ENCODE measurements around the gene CPB2.

The CPB2 gene

GRCh38 chr13:46122304-46122703 is 17.5 kb upstream of the CPB2 start:
- in situ Hi-C loops (cut with MboI; ENCODE audit: low sequenced_read_pairs), result no loop called here
- no peaks in the 10 kb centered on the region for H3K4me1 ChIP-seq
- H3K36me3 ChIP-seq (replicated peaks), result no peaks in the 10 kb centered on the region
- DNase-seq (ENCODE audit: low spot score in 2 of 2), result no peak
- H3K9me3 ChIP-seq, result no peaks in the 10 kb centered on the region
- H3K4me3 ChIP-seq, result no peak overlapping the region
- H3K27me3 ChIP-seq (ENCODE audit: low read depth), result no peaks in the 10 kb centered on the region; the same call in 1 of the 2 replicates

DNA sequence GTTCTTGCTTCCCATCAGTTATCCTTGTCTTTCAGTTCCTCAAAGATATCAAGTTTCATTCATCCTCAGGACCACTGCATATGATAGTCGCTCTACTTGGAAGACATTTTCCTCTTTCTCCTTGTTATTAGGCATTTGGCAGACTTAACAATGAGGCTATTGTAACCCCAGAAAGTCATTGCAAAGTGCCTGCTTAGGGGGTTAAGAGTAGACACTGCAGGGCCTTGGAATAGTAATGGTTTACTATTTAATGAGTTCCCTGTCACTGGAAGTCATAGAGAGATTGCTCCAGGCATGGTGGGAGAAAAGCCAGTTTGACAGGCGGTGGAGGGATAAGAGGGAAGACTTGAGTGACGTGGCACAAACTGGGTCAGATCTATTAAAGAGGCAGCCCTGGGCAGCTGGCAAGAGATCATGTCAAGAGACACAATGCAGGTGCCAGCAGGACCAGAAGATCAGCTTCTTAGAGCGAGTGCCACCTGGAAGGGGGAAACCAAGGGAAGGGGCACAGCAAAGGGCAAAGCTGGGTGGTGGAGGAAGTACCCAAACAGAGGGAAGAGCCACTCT is 16.8 kb upstream of the CPB2 start:
- no peak for DNase-seq (ENCODE audit: low spot score in 2 of 2)
- no peaks in the 10 kb centered on the region; the same call in 1 of the 2 replicates for H3K27me3 ChIP-seq (ENCODE audit: low read depth)
- no peaks in the 10 kb centered on the region for H3K9me3 ChIP-seq
- H3K36me3 ChIP-seq (replicated peaks), result no peaks in the 10 kb centered on the region
- H3K4me3 ChIP-seq, result no peak overlapping the region
- in situ Hi-C loops (cut with MboI; ENCODE audit: low sequenced_read_pairs), result no loop called here
- H3K4me1 ChIP-seq, result no peaks in the 10 kb centered on the region

- in situ Hi-C loops (cut with MboI; ENCODE audit: low sequenced_read_pairs), result no loop called here
- Histone ChIP-seq H3K4me1 (no peaks in the 10 kb centered on the region), H3K4me3 (no peak overlapping the region), H3K9me3 (no peaks in the 10 kb centered on the region), H3K27me3 (ENCODE audit: low read depth) (no peaks in the 10 kb centered on the region; the same call in 1 of the 2 replicates), H3K36me3 (replicated peaks) (no peaks in the 10 kb centered on the region)
- DNase-seq (ENCODE audit: low spot score in 2 of 2), result no peak
These were observed 16.2 kb upstream of the CPB2 start for GRCh38 chr13:46121033-46121432.

DNA sequence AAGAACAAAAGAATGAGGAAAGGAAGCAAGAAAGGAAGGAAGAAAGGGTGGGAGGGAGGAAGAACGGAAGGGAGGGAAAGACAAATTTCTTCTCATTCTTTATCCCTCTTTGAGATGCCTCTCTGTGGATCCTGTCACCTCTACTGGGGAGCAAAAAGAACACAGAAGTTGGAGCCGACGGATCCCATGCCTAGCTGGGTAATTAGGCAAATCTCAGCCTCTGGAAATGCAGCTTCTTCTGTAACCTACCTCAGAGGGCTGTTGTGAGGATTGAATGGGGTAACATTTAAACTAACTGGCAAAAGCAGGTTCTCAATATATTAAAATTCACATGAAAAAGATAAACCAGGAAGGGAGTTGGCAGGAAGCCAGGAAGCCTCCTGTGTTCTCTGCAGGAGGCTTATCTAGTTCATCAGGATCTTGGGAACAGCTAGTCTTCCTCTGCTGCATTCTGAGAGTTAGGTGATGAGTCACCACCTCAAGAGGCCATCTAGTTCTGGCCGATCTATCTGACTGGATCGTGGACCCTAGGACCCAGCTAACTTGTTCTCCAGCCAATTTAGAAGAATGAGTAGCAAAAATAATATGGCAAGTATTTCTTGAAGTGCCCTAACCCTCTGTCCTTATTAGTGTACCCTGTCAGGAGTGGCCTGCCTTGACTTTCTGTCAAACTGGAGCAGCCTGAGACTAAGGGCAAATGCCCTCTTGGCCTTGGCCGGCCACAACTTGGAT is 15.2 kb upstream of the CPB2 start:
- no peaks in the 10 kb centered on the region for H3K36me3 ChIP-seq (replicated peaks)
- no peak overlapping the region for H3K4me3 ChIP-seq
- no peaks in the 10 kb centered on the region for H3K9me3 ChIP-seq
- no peaks in the 10 kb centered on the region for H3K27me3 ChIP-seq (ENCODE audit: low read depth)
- no peaks in the 10 kb centered on the region for H3K4me1 ChIP-seq
- in situ Hi-C loops (cut with MboI; ENCODE audit: low sequenced_read_pairs), result no loop called here
- peak in 1 of 2 experiments; percentile 29 for DNase-seq (ENCODE audit: low spot score in 2 of 2)

GRCh38 chr13:46116653-46117502 is 12.0 kb upstream of the CPB2 start:
- no peaks in the 10 kb centered on the region for H3K27me3 ChIP-seq (ENCODE audit: low read depth)
- no peaks in the 10 kb centered on the region; the same call in 1 of the 2 replicates for H3K9me3 ChIP-seq
- in situ Hi-C loops (cut with MboI; ENCODE audit: low sequenced_read_pairs), result no loop called here
- H3K4me3 ChIP-seq, result no peak overlapping the region
- no peaks in the 10 kb centered on the region for H3K36me3 ChIP-seq (replicated peaks)
- no peaks in the 10 kb centered on the region for H3K4me1 ChIP-seq
- no peak for DNase-seq (ENCODE audit: low spot score in 2 of 2)

- in situ Hi-C loops (cut with MboI; ENCODE audit: low sequenced_read_pairs), result no loop called here
These were observed 9.8 kb upstream of the CPB2 start for GRCh38 chr13:46114613-46115012.

GRCh38 chr13:46113596-46113995 is 8.8 kb upstream of the CPB2 start:
- no peak for DNase-seq (ENCODE audit: low spot score in 2 of 2)
- H3K4me1 ChIP-seq, result no peaks in the 10 kb centered on the region
- in situ Hi-C loops (cut with MboI; ENCODE audit: low sequenced_read_pairs), result no loop called here
- H3K9me3 ChIP-seq, result no peaks in the 10 kb centered on the region; the same call in 1 of the 2 replicates
- H3K4me3 ChIP-seq, result no peak overlapping the region
- no peaks in the 10 kb centered on the region for H3K36me3 ChIP-seq (replicated peaks)
- no peaks in the 10 kb centered on the region for H3K27me3 ChIP-seq (ENCODE audit: low read depth)

More at GRCh38 chr13:46114613-46115012, 9.8 kb upstream of the CPB2 start:
- H3K4me3 ChIP-seq, result no peak overlapping the region
- DNase-seq (ENCODE audit: low spot score in 2 of 2), result no peak
- no peaks in the 10 kb centered on the region; the same call in 1 of the 2 replicates for H3K9me3 ChIP-seq
- H3K27me3 ChIP-seq (ENCODE audit: low read depth), result no peaks in the 10 kb centered on the region
- H3K4me1 ChIP-seq, result no peaks in the 10 kb centered on the region
- no peaks in the 10 kb centered on the region for H3K36me3 ChIP-seq (replicated peaks)

- in situ Hi-C loops (cut with MboI; ENCODE audit: low sequenced_read_pairs), result no loop called here
- Histone ChIP-seq H3K4me1 (no peaks in the 10 kb centered on the region), H3K36me3 (replicated peaks) (no peaks in the 10 kb centered on the region), H3K9me3 (no peaks in the 10 kb centered on the region; the same call in 1 of the 2 replicates), H3K4me3 (no peak overlapping the region), H3K27me3 (ENCODE audit: low read depth) (no peaks in the 10 kb centered on the region)
- no peak for DNase-seq (ENCODE audit: low spot score in 2 of 2)
These were observed 6.3 kb upstream of the CPB2 start for GRCh38 chr13:46111151-46111550.

DNA sequence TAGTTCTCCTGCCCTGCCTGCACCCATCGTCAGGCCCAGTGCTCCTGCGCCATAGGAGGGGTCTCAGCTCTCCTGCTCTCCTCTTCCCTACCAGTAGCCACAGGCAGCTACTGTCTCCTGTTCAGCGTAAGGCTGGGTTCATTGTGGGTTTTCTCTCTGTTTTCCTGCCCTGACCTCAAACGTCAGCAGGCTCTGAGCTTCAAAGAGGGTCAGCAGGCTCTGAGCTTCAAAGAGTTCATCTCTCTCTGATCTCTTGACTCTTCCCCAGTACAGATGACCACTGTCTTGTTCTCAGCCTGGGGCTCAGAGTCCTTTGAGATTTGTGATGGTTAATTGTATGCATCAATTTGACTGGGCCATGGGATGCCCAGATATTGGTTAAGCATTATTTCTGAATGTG is 4.6 kb upstream of the CPB2 start:
- no peaks in the 10 kb centered on the region for H3K36me3 ChIP-seq (replicated peaks)
- H3K4me1 ChIP-seq, result no peaks in the 10 kb centered on the region
- H3K4me3 ChIP-seq, result no peak overlapping the region
- DNase-seq (ENCODE audit: low spot score in 2 of 2), result no peak
- no peaks in the 10 kb centered on the region; the same call in 1 of the 2 replicates for H3K9me3 ChIP-seq
- in situ Hi-C loops (cut with MboI; ENCODE audit: low sequenced_read_pairs), result no loop called here
- no peaks in the 10 kb centered on the region; the same call in 1 of the 2 replicates for H3K27me3 ChIP-seq (ENCODE audit: low read depth)

GRCh38 chr13:46106839-46107371 is 2.1 kb upstream of the CPB2 start:
- in situ Hi-C loops (cut with MboI; ENCODE audit: low sequenced_read_pairs), result no loop called here
- peaks cover 3% of the 10 kb centered on the region; the same call in 1 of the 2 replicates for H3K27me3 ChIP-seq (ENCODE audit: low read depth)
- peaks cover 3% of the 10 kb centered on the region; the same call in 1 of the 2 replicates for H3K4me1 ChIP-seq
- H3K9me3 ChIP-seq, result no peaks in the 10 kb centered on the region
- DNase-seq (ENCODE audit: low spot score in 2 of 2), result no peak
- no peak overlapping the region for H3K4me3 ChIP-seq
- H3K36me3 ChIP-seq (replicated peaks), result no peaks in the 10 kb centered on the region

DNA sequence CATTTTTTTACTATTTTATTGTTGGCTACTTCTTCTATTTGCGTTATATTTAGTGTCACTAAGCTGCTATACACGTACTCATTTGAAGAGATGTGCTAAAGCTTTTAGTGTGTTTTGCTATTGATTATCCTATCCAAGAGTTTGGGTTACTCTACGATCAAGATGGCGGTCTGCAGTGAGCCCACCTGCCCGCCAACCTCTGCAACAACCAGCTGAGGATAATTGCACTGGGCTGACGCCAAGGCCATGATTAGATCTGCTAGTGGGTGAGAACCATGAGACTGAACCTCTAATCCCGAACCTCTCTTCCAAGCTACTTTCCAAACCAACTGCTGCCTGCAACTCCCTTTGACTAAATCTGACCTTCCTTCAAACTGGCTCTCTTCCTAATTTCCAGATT is 1.8 kb downstream of the CPB2 start:
- in situ Hi-C loops (cut with MboI; ENCODE audit: low sequenced_read_pairs), result no loop called here
- Histone ChIP-seq H3K4me1 (peaks cover 4% of the 10 kb centered on the region; the same call in 1 of the 2 replicates), H3K4me3 (no peak overlapping the region), H3K36me3 (replicated peaks) (no peaks in the 10 kb centered on the region), H3K9me3 (no peaks in the 10 kb centered on the region), H3K27me3 (ENCODE audit: low read depth) (peaks cover 3% of the 10 kb centered on the region; the same call in 1 of the 2 replicates)
- no peak for DNase-seq (ENCODE audit: low spot score in 2 of 2)

DNA sequence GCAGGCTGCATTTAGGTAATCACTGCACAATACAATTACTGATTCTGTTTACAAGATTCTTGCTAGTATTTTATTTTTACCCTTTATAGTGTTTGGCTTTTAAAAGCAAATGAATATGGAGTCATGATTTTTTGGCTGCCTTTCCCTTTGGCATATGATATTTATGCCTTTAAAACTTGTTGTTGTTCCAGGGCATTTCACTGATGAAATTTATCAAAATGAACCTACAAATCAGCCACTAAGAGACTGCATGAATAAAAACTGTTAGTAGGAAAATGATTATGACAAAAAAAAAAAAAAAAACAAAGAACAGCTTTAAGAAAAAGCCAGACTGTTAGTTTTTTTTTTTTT is 2.6 kb downstream of the CPB2 start:
- no peaks in the 10 kb centered on the region for H3K9me3 ChIP-seq
- no peak overlapping the region for H3K4me3 ChIP-seq
- H3K27me3 ChIP-seq (ENCODE audit: low read depth), result peaks cover 6% of the 10 kb centered on the region; the same call in 1 of the 2 replicates
- peaks cover 4% of the 10 kb centered on the region; the same call in 1 of the 2 replicates for H3K4me1 ChIP-seq
- in situ Hi-C loops (cut with MboI; ENCODE audit: low sequenced_read_pairs), result no loop called here
- no peak for DNase-seq (ENCODE audit: low spot score in 2 of 2)
- no peaks in the 10 kb centered on the region for H3K36me3 ChIP-seq (replicated peaks)

GRCh38 chr13:46101484-46102254 is 3.2 kb downstream of the CPB2 start:
- DNase-seq (ENCODE audit: low spot score in 2 of 2), result peak; percentile 67 to 69
- H3K4me3 ChIP-seq, result no peak overlapping the region
- in situ Hi-C loops (cut with MboI; ENCODE audit: low sequenced_read_pairs), result no loop called here
- H3K36me3 ChIP-seq (replicated peaks), result no peaks in the 10 kb centered on the region
- H3K27me3 ChIP-seq (ENCODE audit: low read depth), result peaks cover 6% of the 10 kb centered on the region; the same call in 1 of the 2 replicates
- no peaks in the 10 kb centered on the region for H3K9me3 ChIP-seq
- peaks cover 4% of the 10 kb centered on the region; the same call in 1 of the 2 replicates for H3K4me1 ChIP-seq

All from HAP-1 (cell line).